Measurements from ENCODE around the gene NEB.

DNA sequence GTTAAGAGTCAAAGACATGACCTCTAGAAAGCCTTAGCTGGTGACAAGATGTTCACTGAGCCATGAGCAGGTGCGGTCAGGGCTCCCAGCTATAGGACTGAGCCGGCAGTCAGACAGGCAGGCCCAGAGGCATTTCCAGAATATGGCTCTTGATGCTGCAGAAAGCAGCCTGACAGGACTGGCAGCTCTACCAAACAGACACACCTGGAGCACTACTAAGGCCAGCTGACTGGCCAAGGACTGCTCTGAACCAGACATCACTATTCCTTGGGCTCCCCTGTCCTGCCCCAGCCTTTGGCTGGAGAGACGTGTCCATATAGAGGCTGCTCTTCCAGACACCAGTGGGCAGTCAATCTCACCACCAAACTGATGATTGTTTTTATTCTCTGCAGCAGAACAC, 225.8 kb downstream of the NEB start:
- TF ChIP-seq, protein P1, sequence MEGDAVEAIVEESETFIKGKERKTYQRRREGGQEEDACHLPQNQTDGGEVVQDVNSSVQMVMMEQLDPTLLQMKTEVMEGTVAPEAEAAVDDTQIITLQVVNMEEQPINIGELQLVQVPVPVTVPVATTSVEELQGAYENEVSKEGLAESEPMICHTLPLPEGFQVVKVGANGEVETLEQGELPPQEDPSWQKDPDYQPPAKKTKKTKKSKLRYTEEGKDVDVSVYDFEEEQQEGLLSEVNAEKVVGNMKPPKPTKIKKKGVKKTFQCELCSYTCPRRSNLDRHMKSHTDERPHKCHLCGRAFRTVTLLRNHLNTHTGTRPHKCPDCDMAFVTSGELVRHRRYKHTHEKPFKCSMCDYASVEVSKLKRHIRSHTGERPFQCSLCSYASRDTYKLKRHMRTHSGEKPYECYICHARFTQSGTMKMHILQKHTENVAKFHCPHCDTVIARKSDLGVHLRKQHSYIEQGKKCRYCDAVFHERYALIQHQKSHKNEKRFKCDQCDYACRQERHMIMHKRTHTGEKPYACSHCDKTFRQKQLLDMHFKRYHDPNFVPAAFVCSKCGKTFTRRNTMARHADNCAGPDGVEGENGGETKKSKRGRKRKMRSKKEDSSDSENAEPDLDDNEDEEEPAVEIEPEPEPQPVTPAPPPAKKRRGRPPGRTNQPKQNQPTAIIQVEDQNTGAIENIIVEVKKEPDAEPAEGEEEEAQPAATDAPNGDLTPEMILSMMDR (conservative IDR thresholded peaks at IDR 0.05; ENCODE audit: low read depth, low read length): no peak
- no peak for TF ChIP-seq EZH2 (IDR thresholded peaks at IDR 0.05; ENCODE audit: low read length, unreplicated experiment)
- TF ChIP-seq EZH2phosphoT487 (IDR thresholded peaks at IDR 0.05; ENCODE audit: borderline replicate concordance, low read length): no peak
